GM18517 (cell line): ENCODE measurements around the gene DRGX.

Experiments
- ATAC-seq: cut with Tn5 transposase; IDR thresholded peaks from one replicate; pipeline ENCODE4 v1.9.1; 2021; ENCODE audit warnings: mild to moderate bottlenecking, moderate library complexity; ENCODE audit not compliant: unreplicated experiment

Gene DRGX

DNA sequence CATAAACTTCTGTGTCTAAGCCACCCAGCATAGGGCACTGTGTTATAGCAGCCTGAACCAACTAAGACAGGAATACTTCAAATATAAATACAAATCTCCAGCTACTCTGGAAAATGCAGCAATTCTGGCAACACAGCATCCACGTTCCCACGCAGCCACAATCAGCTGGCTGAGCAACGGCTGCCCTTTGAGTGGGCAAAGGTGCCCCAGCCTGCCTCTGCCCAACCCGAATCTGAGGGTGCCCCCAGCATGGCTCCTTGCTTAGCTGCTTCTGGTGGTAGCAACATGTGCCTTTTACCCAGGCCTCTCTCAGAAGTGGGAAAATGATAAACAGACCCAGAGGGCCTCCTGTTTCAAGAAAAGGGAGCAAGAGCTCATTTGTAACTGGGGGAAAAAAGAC, 12.0 kb downstream of the DRGX start:
- no peak for ATAC-seq

DNA sequence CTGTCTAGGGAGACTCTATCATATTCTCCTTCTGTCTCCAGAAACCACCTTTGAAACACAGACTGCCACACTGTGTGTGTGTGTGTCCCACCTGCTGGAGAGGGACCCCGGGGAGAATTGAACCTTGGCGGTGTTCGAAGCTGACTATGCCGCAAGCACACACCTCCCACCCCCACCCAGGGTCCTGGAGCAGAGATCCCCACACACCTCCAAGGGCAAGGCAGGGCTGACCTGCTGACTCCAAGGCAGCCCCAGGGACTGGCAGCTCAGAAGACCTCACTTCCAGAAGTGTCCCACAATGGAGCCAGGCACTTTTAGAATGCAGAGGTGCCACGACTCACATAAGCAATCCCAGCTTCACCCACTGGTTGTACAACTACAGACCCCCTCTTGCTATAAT, 13.1 kb downstream of the DRGX start:
- ATAC-seq = no peak

DNA sequence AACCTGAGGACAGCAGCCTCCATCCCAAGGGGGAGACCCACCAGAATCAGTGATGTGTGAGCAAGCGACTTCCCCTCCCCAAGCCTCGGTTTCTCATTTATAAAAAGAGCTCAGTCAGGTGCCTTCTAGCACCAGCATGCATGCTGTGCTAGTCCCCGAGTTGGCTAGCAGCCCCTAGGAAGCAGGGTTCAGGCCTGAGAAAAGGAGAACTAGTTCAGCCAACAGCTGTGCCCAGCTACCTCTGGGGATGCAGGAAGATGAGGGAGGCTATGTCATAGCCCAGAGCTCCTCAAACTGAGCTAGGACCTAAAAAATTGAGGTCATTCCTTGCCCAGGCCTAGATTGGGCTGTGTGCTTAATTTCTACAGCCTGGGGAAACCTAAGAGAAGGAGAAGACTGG, 13.7 kb downstream of the DRGX start:
- ATAC-seq = no peak

DNA sequence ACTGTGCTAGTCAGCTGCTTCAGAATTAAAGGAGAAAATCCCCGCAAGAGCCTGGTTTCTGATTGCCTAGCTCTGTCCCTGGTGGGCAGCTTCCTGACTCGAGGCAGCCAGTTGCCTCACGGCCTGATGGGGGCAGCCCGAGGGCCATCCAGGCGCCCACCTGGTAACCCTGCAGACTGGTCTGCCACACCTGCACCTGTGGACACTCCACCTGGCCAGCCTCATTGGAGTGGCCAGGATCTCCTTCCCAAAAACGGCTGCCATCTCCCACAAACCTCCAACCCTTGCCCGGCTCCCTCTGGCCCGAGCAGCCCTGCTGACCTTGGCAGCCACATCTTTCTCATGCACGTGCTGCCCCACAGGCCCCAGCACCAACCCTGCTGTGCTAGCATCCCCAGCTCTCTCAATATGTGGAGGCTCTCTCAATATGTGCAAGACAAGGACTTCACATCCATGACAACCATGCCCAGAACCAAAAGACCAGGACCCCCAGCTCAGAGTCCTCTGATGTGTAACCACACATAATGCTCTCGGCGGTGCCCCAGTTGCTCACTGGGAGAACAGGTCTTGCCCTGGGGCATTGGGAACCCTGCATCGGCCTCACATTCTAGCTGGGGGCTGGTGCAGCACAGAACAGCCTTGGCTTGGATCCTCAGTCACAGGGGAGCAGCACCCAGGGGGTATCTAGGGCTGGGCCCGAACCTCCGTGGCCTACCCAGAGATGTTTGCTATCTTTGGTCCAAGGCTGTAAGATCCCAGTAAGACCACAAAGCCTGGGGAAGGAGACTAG, 14.6 kb downstream of the DRGX start:
- no peak for ATAC-seq

DNA sequence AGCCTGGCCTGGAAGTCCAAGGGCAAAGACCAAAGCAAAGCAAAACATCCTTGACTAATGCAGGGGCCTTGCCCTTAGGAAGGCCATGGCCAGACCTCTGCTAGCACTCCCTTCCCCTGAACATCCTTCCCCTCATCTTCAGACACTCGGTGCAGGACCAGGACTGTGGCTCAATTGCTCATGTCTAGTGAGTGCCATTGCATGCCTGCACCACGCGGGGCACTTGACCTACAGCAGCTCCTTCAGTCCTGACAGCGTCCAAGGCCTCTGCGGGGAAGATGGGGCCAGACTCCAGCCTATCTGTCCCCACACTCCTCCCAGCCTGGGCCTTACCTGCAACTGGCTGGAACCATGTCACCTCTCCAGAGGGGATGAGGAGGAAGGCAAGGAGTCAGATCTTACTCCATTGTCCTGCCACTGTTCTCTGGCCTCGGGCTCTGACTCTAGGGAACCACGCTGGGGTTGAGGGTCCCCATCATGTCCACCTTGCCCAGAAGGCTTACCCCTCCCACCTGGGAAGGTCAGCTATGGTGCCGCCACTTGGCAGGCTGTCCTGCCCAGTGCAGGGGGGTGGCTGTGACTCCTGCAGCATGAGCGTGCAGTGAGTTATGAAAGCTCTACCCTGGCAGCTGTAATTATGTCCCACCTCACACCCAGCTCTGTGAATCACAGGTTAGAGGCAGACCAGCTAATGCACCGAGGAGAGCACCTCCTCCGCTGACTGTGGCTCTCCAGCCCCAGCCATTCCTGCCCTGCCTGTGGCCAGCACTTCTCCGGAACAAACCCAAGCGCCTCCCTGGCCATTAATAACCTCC, 16.1 kb downstream of the DRGX start:
- ATAC-seq = no peak

DNA sequence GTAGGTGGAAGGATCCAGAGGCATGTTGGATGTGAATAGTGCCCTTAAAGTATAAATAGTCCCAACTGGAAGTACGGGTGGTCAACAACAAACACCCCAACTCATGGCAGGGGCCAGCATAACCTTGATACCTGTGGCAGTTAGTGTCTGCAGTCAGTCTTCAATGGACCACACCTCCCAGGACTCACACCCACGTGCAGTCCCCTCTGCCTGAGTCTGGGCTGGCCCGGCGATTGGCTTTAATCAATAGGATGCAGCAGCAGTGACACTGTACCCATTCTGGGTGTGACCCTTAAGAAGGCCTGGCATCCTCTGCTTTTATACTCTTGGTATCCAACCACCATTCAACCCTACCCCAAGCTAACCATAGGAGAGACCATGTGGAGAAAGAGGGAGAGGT, 18.6 kb downstream of the DRGX start:
- no peak for ATAC-seq

DNA sequence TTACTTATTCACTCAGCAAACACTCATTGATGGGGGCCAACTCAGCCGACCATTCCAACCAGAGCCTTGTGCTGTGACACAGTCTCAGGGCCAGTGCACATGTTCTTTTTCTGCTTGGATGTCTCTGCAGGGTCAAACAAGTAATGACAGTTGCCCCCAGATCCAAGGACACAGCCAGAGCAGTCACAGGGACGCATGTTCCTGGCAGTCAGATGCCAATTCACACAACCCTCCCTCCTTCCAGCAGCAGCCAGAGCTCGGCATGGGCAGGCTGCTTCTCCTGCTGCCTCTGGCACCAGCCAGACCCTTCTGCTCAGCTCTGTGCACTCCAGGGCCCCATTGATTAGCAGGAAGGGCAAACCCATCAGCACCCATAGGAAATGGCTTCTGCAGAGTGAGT, 20.3 kb downstream of the DRGX start:
- ATAC-seq = no peak

DNA sequence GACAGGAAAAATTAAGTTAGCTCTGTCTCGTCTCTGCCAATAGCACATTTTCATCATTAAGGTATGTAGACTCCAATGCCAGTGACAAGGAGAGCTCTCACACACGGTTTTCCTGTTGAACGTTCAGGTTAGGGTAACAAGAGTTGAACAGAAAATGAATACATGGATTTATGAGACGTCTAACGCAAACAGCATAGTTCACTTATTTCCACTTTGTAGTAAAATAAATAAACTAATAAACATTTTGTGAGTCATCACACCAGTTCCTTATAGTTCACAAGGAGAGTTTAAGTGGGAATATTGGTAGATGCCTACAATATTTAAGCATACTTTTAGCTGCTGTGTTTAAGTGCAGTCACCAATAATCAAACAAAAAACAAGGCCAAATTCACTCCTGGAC, 21.1 kb downstream of the DRGX start:
- ATAC-seq = no peak

DNA sequence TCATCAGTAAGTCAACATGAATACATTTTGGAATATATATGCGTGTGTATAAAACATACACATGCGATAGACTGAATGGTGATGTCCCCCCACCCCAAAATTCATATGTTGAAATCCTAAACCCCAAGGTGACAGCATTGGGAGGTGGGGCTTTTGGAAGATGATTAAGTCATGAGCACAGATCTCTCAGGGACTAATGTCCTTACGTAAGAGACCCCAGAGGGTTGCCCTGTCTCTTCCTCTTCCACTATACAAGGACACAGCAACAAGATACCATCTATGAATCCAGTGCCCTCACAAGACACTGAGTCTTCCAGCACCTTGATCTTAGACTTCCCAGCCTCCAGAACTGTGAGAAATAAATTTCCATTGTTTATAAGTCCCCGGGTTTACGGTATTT, 22.5 kb downstream of the DRGX start:
- no peak for ATAC-seq

DNA sequence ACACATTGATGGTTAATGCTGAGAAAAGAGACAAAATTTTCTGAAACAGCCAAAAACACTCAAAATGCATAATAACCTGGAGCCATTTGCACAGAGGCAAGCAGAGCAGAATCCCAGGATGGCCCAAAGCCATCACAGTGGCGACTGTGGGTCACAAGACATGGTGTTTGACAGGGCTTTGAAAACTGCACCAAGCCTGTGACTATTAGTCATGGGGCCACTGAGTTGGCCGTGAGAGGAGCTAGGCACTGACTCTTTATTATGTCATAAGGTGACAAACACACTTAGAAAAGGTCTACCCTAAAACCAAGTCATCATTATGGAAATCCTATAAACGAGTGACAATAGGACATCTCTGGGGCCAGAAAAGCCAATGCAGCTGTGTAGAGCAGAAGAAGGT, 23.9 kb downstream of the DRGX start:
- no peak for ATAC-seq

DNA sequence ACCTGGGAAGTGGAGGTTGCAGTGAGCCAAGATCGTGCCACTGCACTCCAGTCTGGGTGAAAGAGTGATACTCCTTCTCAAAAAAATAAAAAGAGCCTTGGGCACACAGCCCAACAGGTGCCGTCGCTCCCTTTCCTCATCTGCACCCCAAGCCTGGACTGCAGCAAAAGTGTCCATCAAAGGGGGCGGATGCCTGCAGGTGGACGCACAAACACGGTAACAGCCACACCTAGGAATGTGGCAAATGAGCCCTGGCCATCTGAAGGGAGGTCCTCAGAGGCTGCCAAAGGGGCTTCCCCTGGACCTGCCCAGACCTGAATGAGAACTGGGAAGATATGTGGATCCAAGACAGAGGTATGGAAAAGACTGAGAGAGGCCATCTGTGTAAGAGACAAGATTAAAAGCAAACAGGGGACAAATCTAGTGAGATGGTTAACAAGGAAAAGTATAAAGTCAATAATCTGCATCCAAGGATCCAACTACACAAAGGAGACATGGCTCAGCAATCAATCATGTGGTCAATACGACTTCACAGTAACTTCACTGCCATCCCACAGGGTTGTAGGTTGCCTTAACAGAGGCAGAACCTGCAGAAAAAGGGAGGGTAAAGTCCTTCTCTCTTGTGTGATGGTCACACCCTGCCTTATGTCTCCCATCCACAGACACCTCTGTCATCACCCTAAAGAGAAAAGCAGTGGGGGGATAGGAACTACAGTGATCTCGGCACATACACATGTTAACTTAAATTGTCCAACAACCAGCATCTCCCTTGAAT, 25.4 kb downstream of the DRGX start:
- ATAC-seq = no peak

DNA sequence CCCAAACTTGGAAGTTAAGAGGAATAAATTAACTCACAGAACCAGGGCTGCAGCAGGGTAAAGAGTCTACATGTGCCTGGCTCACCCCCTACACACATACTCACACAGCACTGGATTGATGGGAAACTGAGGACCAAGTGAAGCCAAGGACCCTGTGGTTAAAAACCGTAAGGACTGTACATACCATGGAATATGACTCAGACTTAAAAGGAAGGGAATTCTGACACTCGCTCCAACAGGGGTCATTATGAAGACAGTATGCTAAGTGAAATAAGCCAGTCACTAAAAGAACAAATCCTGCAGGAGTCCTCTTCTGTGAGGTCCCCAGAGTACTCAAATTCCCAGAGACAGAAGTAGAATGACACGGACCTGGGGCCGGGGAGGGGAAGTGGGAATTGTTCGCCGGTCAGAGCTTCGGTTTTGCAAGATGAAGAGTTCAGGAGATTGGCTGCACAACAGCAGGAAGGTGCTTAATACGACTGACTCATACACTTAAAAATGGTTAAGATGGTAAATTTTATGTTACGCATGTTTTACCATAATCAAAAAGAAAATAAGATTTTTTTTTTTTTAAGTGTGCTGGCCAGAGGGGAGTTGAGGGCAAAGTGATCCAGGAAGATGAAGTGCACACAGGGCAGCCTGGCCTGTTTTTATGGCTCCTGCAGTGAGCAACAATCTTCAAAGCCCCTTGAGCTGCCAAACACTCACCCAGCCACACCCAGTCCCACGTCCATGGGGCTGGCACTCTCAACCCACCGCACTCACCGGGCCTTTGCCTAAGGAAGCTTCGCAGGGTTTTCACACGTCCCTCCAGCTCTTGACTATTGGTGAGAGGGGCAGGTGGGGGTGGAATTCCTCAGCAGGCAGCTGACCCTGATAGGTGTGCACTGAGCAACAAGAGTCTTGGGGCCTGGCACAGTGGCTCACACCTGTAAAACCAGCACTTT, 26.4 kb downstream of the DRGX start:
- no peak for ATAC-seq

DNA sequence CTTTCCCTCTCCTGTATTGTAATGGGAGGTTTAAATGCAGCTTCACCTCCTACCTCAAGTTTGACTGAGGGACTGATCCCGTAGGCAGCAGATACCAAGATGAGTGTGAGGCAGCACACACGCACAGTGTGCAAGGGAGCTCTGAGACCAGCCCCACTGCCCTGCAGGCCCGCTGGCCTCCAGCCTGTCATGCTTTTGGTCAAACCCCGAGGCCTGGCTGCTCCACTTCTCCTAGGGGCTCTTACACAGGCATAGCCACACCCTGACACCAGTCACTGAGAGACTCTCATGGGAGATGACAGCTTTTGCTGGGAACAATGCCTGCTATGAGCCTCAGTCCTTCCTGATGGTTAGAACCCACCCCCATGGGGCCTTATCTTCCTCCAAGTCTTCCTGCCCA, 27.6 kb downstream of the DRGX start:
- ATAC-seq = no peak

DNA sequence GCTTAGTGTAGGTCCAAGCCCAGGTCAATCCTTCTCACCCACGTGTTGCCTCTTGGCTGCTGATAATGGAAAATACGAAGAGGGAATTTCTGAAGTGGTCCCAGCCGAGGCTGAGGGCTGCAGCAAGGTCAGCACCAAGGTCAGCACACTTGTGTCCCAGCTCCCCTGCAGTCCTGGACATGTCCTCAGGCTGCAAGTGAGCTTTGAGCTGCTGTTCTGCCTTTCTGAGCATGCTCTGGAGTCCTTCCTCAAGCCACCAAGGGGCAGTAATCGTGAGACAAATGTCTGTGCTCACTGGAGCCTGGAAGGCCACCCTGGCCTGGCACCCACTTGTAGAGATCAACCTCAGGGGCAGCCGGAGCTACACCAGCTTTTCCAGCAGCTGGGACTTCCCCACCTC, 28.3 kb downstream of the DRGX start:
- ATAC-seq = no peak

DNA sequence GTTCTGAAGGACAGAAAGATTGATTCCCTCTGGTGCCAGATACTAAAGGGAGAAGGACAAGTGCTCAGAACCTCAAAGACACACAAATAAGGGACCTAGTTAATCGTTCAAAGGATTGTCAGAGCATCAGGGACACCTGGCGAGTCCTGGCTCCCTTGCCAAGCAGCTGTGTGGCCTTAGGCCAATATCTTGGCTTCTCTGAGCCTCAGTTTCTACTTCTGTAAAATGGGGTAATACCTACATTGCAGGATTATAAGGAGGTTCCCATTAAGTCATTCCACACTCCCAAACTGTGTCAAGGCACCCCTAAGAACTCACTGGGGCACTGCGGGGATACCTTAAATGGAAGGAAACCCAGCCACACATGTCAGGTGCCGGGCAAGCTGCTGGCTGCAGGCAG, 29.4 kb downstream of the DRGX start:
- ATAC-seq = no peak

DNA sequence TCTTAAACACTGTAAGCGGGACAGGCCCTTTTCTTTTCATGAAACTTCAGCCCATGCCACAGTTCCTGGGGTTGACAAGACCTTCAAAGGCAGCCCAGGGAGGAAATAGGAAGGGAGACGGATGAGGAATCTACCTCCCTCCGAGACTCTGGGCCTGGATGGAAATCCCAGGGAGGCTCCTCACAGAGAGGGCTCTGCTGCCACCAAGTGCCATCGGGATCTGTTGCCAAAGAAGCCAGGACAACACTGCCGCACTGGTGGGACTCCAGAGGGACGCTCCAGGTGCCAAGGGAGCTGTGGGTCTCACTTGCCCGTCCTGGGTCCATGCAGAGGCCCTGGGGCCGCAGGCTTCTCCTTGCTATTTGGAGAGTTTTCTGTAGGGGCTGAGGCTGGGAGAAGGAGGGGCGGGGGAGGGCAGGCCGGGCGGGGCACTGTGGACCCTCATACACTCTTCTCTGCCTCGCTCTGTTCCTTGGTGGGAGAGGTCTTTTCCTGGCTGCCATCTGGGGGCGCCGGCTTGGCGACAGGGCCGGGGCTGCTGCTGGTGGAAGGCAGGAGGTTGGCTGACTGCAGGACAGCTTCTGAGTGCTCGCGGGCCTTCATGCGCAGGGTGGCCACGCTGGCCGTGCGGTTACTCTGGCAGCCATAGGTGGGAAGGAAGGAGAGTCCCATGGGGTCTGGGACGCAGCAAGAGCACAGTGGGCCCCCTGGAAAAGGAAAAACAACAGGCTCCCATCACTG, 30.0 kb downstream of the DRGX start:
- no peak for ATAC-seq

DNA sequence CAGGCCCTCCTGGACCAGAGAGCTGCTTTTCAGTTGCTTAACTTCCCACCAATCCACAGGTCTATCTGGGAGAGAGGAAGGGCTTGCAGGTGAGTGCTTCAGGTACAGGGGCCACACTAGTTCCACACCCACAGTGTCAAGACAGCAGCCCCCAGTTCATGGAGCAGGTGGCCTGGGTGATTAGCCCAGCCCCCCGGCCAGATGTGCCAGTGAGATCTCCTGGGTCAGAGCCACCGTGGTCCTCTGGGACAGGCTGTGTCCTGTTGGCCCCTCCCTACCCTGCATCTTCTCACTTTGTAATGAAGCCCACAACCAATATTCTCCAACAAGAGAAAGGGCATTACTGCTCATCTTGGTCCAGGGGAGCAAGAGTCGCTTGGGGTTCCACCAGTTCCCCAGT, 30.6 kb downstream of the DRGX start:
- no peak for ATAC-seq

DNA sequence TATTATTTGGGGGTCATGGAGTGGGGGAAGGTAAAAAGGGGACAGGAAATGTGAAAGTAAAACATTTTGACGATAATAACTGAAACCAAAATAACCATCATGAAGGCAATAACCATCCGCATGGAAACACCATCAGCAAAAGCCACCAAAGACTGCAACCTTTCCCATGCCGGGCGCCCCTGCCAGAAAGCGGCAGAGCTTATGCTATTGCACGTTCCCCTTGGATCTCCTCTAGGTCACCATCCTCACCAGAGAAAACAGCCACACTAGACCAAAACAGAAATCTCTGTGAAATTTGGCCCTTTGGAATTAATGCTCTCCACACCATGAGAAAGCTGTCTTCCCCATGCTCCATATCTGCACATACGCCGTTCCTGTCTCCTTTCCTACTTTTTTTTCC, 31.1 kb downstream of the DRGX start:
- ATAC-seq = no peak

DNA sequence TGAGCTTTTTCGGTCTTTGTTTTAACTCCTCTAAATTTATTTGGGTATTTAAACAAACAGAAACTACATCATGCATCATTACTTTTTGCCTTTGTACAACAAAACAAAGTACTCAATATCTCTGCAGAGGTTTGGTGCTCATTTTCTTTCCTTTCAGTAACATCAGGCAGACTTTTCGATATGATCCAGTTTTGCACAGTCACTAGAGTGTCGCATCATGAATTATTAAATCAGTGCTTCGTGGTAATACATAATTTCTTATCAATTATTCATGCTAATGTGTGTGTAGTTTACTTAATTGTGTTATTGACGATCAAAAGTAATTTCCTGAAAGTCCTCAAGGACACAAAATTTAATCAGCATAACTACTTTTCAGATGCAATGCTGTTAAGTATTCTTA, 31.8 kb downstream of the DRGX start:
- no peak for ATAC-seq
